LNCAP (cell line): ENCODE results near the gene ELK1.

Source experiments
- CTCF ChIP-seq: fragments of 450-650 bp; IDR thresholded peaks from 2 replicates; pipeline ENCODE4 v1.5.1; 2017; ENCODE audit warnings: mild to moderate bottlenecking

ELK1 gene

GRCh38 chrX:47637546-47638195, 12.7 kb downstream of the ELK1 start:
- TF ChIP-seq CTCF, result no peak

- no peak for TF ChIP-seq CTCF
These were observed 15.3 kb downstream of the ELK1 start for GRCh38 chrX:47634871-47635575.

GRCh38 chrX:47633689-47634590, 16.4 kb downstream of the ELK1 start:
- TF ChIP-seq CTCF, result no peak

GRCh38 chrX:47632666-47633065, 17.7 kb downstream of the ELK1 start:
- TF ChIP-seq CTCF, result no peak

GRCh38 chrX:47631676-47632075, 18.7 kb downstream of the ELK1 start:
- TF ChIP-seq CTCF, result no peak

GRCh38 chrX:47629419-47630200, 20.8 kb downstream of the ELK1 start, which contains the start of gene CFP:
CFP (minus strand) TSS chrX:47629930; CDS start chrX:47629844, 86 bp downstream.
- TF ChIP-seq CTCF, result no peak

- TF ChIP-seq CTCF, result no peak
These were observed 21.4 kb downstream of the ELK1 start for GRCh38 chrX:47628982-47629381.
